OCI-LY3 (cell line): ENCODE data around the gene GDNF.

ENCODE experiments used
- EZH2phosphoT487 ChIP-seq: fragments of 200-600 bp; shearing (Covaris generic); IDR thresholded peaks from 2 replicates; pipeline ENCODE4 v1.6.1; 2018; ENCODE audit warnings: antibody characterized with exemption, mixed run types, low read depth
- TF ChIP-seq, protein P1 (sequence below): fragments of 200-600, 300-600 bp; sonication (generic); IDR thresholded peaks from 2 replicates; pipeline ENCODE4 v1.5.1; 2014; ENCODE audit warnings: antibody characterized with exemption, low read length, low read depth

GRCh38 chr5:37860206-37860605, 20.4 kb upstream of the GDNF start:
- TF ChIP-seq, protein P1, sequence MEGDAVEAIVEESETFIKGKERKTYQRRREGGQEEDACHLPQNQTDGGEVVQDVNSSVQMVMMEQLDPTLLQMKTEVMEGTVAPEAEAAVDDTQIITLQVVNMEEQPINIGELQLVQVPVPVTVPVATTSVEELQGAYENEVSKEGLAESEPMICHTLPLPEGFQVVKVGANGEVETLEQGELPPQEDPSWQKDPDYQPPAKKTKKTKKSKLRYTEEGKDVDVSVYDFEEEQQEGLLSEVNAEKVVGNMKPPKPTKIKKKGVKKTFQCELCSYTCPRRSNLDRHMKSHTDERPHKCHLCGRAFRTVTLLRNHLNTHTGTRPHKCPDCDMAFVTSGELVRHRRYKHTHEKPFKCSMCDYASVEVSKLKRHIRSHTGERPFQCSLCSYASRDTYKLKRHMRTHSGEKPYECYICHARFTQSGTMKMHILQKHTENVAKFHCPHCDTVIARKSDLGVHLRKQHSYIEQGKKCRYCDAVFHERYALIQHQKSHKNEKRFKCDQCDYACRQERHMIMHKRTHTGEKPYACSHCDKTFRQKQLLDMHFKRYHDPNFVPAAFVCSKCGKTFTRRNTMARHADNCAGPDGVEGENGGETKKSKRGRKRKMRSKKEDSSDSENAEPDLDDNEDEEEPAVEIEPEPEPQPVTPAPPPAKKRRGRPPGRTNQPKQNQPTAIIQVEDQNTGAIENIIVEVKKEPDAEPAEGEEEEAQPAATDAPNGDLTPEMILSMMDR, result no peak
- TF ChIP-seq EZH2phosphoT487, result no peak
